Gastrocnemius medialis (tissue), 4 donors: ENCODE measurements around the gene FKBP5.

Experiments
- POLR2A ChIP-seq, 2 donors: fragments of 450-650 bp; IDR thresholded peaks; one replicate each; pipeline ENCODE4 v1.6.1; 2017; ENCODE audit warnings: antibody characterized with exemption in 2 of 2, mild to moderate bottlenecking in 2 of 2, moderate library complexity in 2 of 2
- TF ChIP-seq, protein P1 (sequence below), 5 experiments: fragments of 450-650 bp in 3 of 5; fragments of 200-600 bp in 2 of 5; sonication (generic) in 2 of 5; IDR thresholded peaks in 4 of 5; conservative IDR thresholded peaks in 1 of 5; 1 replicate in 4 of 5; 2 replicates in 1 of 5; pipeline ENCODE4 v1.5.1; 2016 to 2019; ENCODE audit warnings: antibody characterized with exemption in 5 of 5, mild to moderate bottlenecking in 3 of 5, moderate library complexity in 3 of 5

DNA sequence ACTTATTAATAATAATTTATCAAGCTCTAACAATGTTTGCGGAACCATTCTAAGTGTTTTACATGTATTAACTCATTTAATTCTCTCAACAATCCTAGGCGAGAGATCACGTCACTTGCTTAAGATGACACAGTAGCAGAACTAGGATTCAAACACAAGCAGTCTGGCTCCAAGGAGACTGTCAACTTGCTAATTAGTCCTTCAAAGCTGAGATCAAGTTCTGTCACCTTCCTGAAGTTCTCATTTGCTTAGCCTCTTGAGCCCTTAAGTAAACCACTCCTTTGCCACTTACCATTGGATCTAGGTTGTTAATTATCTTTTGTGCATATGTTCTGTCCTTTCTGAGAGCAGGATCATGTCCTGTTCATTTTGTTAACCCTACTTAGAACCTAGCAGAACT lies 14.1 kb downstream of the FKBP5 start:
- no peak for TF ChIP-seq POLR2A (IDR thresholded peaks at IDR 0.05)
- TF ChIP-seq, protein P1, sequence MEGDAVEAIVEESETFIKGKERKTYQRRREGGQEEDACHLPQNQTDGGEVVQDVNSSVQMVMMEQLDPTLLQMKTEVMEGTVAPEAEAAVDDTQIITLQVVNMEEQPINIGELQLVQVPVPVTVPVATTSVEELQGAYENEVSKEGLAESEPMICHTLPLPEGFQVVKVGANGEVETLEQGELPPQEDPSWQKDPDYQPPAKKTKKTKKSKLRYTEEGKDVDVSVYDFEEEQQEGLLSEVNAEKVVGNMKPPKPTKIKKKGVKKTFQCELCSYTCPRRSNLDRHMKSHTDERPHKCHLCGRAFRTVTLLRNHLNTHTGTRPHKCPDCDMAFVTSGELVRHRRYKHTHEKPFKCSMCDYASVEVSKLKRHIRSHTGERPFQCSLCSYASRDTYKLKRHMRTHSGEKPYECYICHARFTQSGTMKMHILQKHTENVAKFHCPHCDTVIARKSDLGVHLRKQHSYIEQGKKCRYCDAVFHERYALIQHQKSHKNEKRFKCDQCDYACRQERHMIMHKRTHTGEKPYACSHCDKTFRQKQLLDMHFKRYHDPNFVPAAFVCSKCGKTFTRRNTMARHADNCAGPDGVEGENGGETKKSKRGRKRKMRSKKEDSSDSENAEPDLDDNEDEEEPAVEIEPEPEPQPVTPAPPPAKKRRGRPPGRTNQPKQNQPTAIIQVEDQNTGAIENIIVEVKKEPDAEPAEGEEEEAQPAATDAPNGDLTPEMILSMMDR (IDR thresholded peaks at IDR 0.05 in 4 of 5, conservative IDR thresholded peaks at IDR 0.05 in 1 of 5) = no peak
